Liver (tissue), 3 donors: ENCODE data around the gene COL12A1.

Experiments
- ATF3 ChIP-seq: IDR thresholded peaks from 2 replicates; pipeline ENCODE4 v1.6.1; 2016; ENCODE audit warnings: antibody characterized with exemption
- CTCF ChIP-seq: fragments of 150-350 bp; IDR thresholded peaks from 2 replicates; pipeline ENCODE4 v1.5.1; 2017; ENCODE audit warnings: improper control_type of control experiment, low read depth, low read length; ENCODE audit not compliant: missing input control
- EGR1 ChIP-seq, 2 donors: IDR thresholded peaks; 2 replicates each; pipeline ENCODE4 v1.6.1; 2016 to 2018; ENCODE audit warnings: antibody characterized with exemption in 2 of 2, low read depth in 2 of 2
- FOXA1 ChIP-seq: IDR thresholded peaks from 2 replicates; pipeline ENCODE4 v1.6.1; 2016; ENCODE audit warnings: antibody characterized with exemption
- GABPA ChIP-seq, 2 donors: IDR thresholded peaks in 1 of 2; conservative IDR thresholded peaks in 1 of 2; 2 replicates each; pipeline ENCODE4 v1.6.1; 2016; ENCODE audit warnings: antibody characterized with exemption in 2 of 2, mild to moderate bottlenecking in 1 of 2, moderate library complexity in 1 of 2
- JUND ChIP-seq, 2 donors: IDR thresholded peaks; 2 replicates each; pipeline ENCODE4 v1.6.1; 2016; ENCODE audit warnings: antibody characterized with exemption in 2 of 2
- MAX ChIP-seq: IDR thresholded peaks from 2 replicates; pipeline ENCODE4 v1.6.1; 2016; ENCODE audit warnings: antibody characterized with exemption
- REST ChIP-seq: IDR thresholded peaks from 2 replicates; pipeline ENCODE4 v1.6.1; 2016; ENCODE audit warnings: antibody characterized with exemption, mild to moderate bottlenecking
- donor health status: healthy.
- donor health status: healthy.

GRCh38 chr6:75089921-75090320, 115.9 kb downstream of the COL12A1 start:
- no peak for TF ChIP-seq CTCF
- TF ChIP-seq FOXA1, result no peak
- no peak for TF ChIP-seq ATF3
- no peak for TF ChIP-seq GABPA (IDR thresholded peaks at IDR 0.05 in 1 of 2, conservative IDR thresholded peaks at IDR 0.05 in 1 of 2)
- no peak for TF ChIP-seq REST
- TF ChIP-seq MAX, result no peak
- no peak for TF ChIP-seq EGR1 (IDR thresholded peaks at IDR 0.05; ENCODE audit: low read depth in 2 of 2)
- TF ChIP-seq JUND (IDR thresholded peaks at IDR 0.05), result no peak
